HG03457 (cell line): Measurements from ENCODE around the gene CCDC158.
"Not testable (repeated sequence)": the region's sequence is repeated elsewhere in the genome, so short reads cannot be mapped to it uniquely, and the experiment has no call there.

Source experiments
- ATAC-seq: cut with Tn5 transposase; IDR thresholded peaks from one replicate; pipeline ENCODE4 v1.9.1; 2021; ENCODE audit warnings: moderate number of reproducible peaks; ENCODE audit not compliant: unreplicated experiment

The CCDC158 gene

GRCh38 chr4:76373919-76374552 lies 46.9 kb downstream of the CCDC158 start:
- no peak for ATAC-seq

- no peak for ATAC-seq
Observed at GRCh38 chr4:76366737-76367136, 54.2 kb downstream of the CCDC158 start.

GRCh38 chr4:76365636-76366035 lies 55.3 kb downstream of the CCDC158 start:
- no peak for ATAC-seq

- ATAC-seq, result no peak
Observed at GRCh38 chr4:76364763-76365162, 56.2 kb downstream of the CCDC158 start.

- no peak for ATAC-seq
Observed at GRCh38 chr4:76363556-76364290, 57.2 kb downstream of the CCDC158 start.

GRCh38 chr4:76361689-76362412 lies 59.1 kb downstream of the CCDC158 start:
- no peak for ATAC-seq

- ATAC-seq, result not testable (repeated sequence)
Observed at GRCh38 chr4:76359881-76360466, 61.0 kb downstream of the CCDC158 start.

GRCh38 chr4:76357981-76358380 lies 63.0 kb downstream of the CCDC158 start:
- ATAC-seq, result no peak

- no peak for ATAC-seq
Observed at GRCh38 chr4:76354517-76355473, 66.1 kb downstream of the CCDC158 start.

- ATAC-seq, result no peak
Observed at GRCh38 chr4:76342803-76343202, 78.1 kb downstream of the CCDC158 start.

GRCh38 chr4:76342191-76342590 lies 78.8 kb downstream of the CCDC158 start:
- no peak for ATAC-seq

- ATAC-seq, result no peak
Observed at GRCh38 chr4:76341063-76341462, 79.9 kb downstream of the CCDC158 start.

- ATAC-seq, result no peak
Observed at GRCh38 chr4:76339364-76339763, 81.6 kb downstream of the CCDC158 start.

GRCh38 chr4:76334885-76335284 lies 86.1 kb downstream of the CCDC158 start:
- no peak for ATAC-seq

- no peak for ATAC-seq
Observed at GRCh38 chr4:76326515-76326914, 94.4 kb downstream of the CCDC158 start.

GRCh38 chr4:76325072-76325471 lies 95.9 kb downstream of the CCDC158 start:
- no peak for ATAC-seq

- no peak for ATAC-seq
Observed at GRCh38 chr4:76322236-76322635, 98.7 kb downstream of the CCDC158 start.

GRCh38 chr4:76316131-76316530 lies 104.8 kb downstream of the CCDC158 start:
- ATAC-seq, result no peak

- ATAC-seq, result no peak
Observed at GRCh38 chr4:76315267-76315918, 105.5 kb downstream of the CCDC158 start.

GRCh38 chr4:76313547-76313946 lies 107.4 kb downstream of the CCDC158 start:
- ATAC-seq, result no peak
